GM21367 (cell line): ENCODE measurements around the gene ICA1.

Source experiments
- ATAC-seq: cut with Tn5 transposase; IDR thresholded peaks from one replicate; pipeline ENCODE4 v1.9.1; 2021; ENCODE audit not compliant: unreplicated experiment

The ICA1 gene

DNA sequence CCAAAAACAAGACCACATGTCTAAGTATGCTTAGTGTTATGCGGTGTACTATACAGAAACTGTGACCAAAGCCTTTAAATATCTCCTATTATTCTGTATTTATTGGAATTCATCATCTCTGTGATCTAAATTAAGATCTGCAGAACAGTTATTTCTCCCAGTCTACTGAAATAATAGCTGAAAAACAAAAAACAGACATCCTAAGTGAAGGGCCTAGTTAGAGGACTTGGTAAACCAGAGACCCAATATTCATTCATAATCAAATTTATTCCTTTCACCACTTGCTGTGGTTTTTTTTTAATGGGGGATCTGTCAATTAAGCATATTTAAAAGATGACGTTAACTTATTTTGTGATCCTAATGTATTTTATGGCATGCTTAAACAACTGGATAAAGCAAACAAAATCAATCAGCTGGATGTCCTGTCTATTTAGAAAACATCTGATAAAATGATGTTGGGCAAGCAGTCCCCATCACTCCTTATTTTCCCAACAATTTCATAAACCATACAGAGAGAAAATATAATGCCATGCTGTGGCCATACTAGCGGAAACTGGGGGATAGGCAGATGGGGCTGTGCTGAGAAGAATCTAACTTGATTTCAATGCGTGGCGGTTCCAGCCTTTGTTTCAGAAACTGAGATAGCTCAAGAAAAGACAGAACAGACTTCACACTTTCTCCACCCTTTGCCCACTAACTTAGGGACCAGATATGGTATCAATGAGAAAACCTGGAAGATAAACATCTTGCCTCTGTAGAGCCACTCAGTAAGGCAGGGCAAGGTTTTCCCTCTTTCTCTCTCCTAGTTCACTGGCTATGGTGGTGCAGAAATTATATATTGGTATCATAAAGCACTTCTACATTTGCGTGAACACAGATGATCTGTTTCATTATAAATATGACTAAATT is 32.9 kb downstream of the ICA1 start:
- no peak for ATAC-seq

DNA sequence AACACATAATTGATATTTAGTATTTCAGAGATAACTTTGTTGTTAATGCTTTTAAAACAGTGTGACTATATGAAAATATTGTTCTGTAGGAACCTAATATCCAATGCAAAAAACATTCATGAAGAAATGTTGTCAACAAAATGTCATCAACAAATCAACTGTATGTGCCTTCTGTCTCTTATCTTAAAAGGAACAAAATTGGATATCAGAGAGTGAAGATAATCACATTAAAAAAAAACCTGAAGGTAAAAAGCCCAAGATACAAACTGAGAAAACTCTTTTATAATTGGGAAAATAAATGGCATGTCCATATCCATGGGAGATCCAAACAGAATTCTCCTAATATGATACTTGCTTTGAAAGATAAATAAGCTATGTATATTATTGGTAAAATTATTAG is 33.9 kb downstream of the ICA1 start:
- no peak for ATAC-seq

DNA sequence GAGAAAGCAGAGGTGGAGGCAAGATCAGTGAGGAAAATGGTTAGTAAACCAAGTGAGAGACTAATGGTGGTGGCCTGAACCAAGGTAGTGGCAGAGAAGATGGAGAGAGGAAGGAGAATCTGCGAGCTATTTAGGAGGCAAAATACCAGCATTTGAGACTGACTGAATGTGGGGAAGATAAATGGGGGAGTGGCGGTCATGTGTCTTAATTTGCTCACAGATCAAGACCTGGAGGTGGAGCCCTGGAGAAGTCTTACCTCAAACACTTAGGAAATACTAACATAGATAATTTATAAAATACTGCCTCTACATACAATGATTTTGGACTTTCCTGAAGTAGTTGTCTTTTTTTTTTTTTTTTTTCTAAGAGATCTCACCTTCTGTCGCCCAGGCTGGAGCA is 34.7 kb downstream of the ICA1 start:
- ATAC-seq, result no peak

DNA sequence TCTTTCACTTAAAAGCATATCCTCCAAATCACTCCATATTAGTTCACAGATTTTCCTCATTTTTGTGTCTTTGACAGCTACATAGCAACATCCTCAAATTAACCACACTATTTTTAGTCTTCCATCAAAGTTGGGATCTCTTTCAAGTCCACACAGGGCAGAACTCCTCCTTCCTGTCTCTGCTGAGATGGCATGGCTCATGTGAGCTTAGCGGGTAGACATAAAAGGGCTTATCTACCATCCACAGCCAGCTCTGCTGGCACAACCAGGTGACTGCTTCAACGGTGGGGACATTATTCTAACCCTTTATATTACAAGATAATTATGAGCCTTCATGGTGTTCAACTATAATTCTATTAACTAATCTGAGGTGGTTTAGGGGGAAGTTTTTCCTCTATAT is 35.5 kb downstream of the ICA1 start:
- no peak for ATAC-seq

DNA sequence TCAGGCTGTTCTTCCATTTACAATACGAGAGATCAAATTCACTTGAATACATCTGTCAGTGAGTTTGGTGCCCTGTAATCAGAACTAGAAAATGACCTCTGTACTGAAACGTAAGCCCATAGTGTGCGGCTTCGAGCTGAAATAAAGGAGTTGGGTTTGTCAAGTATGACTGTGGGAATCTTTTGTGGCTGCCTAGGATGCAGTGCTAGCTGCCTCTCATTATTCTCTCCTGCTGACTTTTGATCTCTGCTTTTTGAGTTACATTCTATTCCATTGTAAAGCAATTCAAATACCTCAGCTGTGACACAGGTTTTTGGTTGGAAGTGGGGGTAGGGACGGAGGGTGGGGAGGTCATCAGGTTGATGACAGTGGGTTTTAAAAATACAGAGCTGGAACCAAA is 40.4 kb downstream of the ICA1 start:
- no peak for ATAC-seq

DNA sequence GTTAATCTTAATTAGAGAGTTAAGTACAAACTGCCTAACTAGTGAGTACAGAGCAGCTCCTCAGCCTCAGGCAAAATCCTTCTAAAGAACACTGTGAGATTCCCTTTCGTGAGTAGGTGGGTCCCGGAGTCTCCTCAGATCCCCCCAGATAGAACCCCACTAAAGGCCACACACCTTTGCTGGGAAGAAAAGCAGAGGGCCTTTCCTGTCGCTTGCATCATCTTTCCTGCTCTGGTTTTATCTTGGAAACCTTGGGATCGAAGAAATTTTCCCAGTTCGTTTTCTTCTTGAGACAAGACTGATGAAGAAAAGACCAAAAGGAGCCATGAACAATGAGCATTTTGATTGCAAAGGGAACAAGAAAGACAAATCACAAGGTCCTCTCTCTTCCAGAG is 40.9 kb downstream of the ICA1 start:
- ATAC-seq, result no peak

DNA sequence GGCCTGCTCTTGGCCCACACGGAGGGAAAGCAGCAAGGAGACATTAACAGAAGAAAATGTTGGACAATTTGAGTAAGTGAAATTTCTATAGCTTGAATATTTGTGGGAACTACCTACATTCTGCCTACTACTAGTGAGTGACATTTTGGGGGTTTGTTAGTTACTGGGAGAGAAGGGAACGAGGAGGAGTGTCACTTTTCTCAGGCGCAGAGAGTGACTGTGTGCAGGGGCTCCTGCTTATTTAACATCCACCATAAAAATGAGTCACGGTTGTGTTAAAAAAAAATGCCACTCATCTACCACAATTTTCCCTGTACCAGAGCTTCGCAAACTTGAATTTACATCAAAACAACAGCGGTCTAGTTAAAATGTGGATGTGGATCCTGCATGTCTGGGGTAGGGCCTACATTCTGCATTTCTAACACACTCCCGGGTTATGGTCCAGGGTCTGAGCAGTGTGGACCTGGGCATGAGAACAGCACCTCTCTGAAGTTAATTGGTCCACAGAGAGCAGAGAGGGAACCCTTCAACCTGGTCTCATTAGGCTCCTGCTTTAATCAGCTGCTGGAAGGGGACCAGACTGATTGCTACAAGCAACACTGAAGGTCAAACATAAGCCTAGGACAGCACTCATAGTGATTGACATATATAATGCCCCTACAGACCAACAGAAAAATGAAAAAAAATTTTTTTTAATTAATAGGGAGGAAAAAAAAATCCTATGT is 41.4 kb downstream of the ICA1 start:
- no peak for ATAC-seq

DNA sequence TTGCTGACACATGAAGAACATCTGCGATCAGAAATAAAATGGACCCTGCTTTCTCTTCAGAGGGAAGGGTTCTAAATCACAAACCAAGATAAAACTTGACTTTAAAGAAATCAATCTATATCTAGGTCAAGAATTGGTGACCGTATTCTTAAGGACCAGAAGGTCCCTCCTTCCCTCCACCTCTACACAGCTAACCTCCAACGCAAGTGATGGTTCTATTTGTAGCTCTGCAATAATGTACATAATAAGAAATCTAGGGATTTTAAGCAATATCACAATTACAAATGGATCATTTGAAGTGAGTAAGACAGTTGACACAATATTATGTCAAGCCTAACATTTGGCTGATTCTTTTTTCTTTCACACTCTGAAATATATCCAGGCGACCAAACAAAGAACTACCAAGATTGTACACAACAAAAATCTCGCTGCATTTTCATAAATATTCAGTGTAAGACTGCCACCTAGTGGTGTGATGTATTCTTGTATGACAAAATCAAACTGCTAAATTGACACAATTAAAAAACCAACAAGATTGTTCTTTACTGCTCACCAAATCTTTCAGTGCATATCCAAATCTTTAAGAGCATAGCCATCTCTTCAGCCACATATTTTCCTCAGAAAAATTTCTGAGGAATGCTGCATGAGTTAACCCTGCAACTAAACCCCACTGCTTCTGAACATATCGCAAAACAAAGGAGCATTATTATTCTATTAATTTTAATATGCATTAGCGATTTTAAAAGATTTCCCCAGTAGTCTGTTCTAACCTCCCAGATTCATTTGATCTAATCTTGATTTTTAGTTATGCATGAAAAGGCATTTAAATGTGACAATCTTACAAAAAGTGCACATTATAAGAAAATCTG is 44.5 kb downstream of the ICA1 start:
- no peak for ATAC-seq

DNA sequence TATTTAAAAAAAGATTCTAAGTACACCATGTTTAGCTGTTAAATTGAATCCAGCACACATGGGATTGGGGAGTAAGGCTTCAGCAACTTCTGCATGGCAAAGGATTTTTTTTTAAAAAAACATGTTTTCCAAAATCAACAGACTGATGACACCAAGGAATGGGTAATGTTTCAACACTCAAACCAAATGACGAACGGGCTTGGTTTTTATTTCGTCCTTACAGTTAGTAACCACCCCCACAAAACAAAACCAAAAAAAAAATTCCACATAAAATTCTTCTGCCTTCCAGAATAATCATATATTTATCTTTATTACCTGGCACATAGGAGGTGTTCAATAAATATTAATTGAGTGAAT is 45.7 kb downstream of the ICA1 start:
- ATAC-seq, result no peak

DNA sequence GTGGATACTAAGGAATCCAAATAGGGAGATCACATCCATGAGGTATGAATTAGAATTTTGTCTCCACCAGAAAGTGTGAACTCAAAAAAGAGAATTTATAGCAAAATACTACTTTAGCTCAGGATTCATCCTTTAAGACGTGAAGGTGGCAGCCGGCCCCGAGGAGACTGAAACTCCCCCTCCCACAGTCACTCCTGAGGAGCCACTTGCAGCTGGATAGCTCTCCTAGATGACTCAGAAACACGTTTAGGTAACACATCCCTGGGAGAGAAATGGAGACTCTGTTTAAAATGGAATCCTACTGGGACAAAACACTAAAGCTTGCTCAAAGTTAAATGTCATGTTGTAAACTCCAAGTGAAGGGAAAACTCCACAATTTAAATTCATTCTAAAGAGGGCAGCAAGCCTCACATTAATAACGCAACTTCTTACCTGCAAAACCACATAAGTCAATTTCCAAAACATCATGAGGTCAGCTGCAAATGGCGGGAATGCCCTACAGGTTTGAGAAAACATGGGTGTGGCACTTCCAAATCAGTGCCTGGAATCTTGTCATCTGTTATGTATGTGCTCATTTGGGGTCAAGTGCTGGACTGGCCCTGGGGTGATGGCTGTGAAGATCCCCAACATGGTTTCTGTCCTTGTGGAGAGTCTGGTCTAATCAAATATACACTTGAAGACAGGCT is 46.2 kb downstream of the ICA1 start:
- no peak for ATAC-seq

DNA sequence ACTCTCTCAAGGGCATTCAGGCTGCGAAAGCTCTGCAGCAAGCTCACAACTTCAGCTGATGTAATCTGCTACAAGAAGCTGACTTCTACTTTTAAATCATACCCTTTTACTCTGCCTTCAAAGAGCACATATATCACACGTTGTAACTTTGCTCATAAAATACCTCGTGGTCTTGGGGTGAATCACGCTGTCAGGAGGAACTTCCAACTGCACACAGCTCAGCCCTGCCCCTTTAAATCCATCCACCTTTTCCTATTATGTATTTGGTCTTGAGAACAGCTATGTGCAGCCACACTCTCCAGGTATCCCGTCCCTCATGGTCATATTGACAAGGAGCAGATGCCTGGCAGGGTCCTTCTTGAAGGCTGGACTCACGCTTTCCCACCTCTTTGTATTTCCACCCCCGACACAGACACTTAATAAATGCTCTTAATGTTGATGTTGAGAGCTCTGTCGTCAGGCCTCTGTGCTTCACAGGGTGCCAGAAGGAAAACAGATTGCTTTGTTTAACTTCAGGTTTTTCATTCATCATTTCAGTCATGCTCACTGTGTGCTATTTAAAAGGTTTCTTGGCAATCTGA is 47.6 kb downstream of the ICA1 start:
- no peak for ATAC-seq

DNA sequence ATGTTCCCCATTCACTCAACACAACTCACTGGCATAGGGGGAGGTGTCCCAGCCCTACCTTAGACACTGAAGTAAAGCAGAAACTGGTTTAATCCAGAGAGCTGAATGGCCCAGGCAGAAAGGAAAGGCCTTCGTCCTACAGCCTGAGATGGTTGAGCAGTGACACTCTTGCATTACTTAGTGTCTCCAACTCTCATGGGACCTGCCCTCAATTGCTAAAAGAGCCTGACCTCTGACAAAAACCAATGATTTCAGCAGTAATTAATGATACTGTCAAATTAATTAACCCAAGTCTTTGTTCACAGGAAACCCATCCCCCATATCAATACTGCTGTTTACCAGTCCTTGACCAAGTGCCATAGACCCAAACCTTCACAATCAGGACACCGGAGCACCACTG is 48.6 kb downstream of the ICA1 start:
- ATAC-seq, result no peak

DNA sequence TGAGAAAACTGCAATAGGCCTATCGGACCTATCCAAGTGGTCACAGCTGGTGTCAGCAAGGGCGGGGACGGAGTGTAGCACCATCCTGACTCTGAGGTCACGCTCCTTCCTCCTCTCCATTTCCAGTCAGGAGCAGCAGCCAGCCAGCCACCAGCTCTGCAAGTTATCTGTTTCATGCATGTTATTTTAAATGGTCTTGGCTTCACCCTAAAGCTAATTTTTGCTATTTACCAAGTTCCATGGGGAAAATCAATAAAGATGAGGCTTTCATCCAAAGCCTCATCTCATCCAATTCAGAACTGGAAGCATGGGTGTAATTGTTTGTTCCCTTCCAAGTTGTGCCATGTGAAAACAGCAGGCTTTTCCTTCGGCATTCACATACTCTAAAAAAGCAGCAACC is 49.3 kb downstream of the ICA1 start:
- ATAC-seq, result no peak

DNA sequence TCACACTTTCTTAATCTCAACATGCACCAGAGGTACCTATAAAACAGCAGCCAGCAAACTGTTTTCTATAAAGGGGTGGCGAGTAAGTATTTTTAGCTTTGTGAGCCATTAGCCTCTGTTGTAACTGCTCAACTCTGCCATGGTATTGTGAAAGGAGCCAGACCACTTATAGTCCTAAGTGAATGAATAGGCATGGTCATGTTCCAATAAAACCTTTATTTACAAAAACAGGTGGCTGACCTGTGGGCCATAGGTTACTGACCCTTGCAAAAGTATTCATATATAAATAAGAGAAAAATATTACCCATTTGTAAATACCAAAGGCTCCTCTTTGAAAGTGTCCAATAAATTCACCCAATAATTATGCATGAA is 50.3 kb downstream of the ICA1 start:
- no peak for ATAC-seq

DNA sequence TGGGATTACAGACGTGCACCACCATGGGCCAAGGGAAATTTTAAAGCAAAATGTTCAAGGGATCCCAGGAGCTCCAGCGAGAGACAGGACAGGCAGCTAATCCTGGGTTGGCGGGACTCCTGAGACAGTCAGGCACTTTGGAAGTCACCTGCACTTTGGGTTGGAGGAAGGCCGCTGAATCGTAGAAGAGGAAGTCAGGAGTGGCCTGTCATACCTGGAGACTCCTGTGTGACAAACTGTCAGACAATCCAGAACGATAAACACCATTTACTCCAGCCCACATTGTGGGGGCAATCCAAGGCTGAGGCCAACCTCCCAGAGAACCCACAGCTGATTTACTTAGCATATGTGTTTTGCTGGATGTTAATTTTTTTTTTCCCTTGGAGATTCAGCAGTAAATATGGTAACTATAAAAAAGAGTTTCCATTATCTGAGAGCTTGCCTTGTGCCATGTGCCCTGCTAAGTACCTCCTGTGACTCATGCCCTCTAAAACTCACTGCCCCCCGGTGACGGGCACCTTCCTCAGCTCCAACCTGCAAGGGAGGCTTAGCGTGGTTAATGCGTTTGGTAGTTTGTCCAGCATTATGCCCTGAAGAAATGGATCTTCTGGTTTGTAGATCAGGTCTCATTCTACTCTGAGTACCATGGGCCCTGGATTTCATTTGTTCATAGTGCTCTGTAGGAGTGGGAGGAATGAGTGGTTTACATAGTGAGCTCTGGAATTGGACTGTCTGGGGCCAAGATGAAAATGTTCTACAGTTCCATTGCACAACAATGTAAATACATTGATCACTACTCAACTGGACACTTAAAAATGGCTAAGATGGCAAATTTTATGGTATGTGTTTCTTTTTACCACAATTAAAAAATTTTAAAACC is 50.9 kb downstream of the ICA1 start:
- ATAC-seq, result no peak

DNA sequence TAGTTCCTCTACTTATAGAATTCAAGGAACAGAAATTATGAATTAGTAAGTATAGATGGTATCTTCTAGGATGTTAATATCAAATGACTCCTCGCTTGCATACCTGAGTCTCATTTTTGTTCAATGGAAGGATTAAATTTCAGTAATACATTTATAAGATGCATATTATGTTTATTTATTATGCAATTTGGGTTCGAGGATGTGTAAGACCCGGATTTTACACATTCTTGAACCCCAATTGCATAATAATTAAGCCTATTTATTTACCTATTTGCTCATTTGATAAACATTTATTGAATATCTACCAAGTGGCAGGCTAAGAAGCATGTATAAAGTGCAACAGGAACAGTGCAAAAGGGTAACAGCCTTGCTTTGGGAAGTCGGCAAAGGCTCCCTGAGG is 52.6 kb downstream of the ICA1 start:
- ATAC-seq, result no peak

DNA sequence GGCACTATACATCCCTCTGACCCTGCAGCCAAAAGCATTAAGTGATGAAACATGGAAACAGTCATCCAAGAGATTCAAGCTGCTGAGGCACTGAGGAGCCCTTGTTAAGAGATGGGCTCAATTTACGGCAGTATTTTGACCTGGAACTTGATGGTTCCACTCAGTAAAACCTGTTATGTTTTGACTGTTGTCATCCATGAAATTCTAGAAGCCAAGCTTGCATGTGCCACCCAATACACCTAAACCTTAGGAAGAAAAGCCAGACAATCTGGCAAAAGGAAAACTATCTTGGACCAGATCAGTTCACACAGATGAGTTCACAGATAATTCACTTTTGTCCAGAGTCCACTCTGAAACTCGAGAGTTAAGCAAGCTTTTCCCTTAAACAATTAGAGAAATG is 53.2 kb downstream of the ICA1 start:
- ATAC-seq, result no peak

DNA sequence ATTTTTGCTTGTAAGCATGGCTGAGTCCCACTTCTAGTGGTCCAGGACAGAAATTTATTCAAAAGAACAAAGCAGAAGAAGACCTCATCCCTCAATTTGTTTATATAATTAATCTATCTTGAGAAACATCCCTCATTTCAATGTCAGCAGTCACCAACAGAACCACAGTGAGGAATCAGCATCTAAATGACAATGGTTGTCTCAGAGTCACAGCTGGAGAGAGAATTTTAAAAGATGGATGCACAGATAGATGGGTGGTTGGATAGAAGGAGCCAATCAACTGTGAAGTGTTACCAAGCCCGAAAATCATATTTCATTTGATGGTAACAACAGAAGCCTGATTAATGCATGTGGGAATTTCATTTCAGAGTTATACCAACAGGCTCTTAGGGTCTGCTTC is 55.0 kb downstream of the ICA1 start:
- no peak for ATAC-seq

DNA sequence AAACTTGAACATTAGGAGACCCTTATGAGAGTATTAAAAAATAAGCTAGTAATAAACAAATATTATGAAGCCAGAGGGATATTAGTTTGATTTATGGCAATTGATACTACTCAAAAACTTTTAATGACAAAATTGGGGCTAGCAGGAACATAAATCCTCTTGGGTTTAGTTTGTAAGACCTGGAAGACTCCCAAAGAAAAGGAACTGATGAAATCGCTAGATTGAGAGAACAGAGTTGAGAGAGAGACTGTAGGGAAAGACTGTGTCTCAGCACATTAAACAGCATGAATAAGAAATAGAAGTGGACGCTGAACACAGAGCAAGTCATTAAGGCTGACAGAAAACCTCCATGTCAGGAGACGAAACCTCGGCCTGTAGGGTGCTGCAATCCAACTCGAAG is 56.4 kb downstream of the ICA1 start:
- ATAC-seq, result no peak

DNA sequence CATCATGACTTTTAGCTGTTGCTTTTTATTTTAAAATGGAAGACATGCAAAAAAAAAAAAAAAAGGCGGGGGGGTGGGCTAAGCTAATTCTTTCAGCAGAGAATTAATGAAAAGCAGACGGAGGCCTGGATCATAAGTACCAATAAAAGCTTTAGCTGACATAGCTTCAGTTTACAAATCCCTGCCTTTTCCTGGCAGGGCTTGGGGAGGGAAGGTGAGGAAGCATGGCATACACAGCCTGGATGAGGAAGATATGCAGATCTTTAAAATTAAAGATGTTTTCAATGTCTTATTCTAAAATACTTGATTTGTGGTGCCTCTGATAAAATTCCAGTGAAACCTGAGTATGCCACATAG is 57.0 kb downstream of the ICA1 start:
- no peak for ATAC-seq
